Thyroid gland (tissue), 4 donors: Measurements from ENCODE around the gene PLXNA1. TPM values are rescaled to one million over a fixed set of nuclear protein-coding genes. Genes with fewer than 3 reads are reported as not detected.

Source experiments
- DNase-seq, 2 donors: peaks; one replicate each; pipeline ENCODE4 v3.0.0-alpha.2; 2019
- H3K27ac ChIP-seq, 3 donors: fragments of 200-600 bp; sonication (generic); 1 replicate in 2 of 3; 2 replicates in 1 of 3; pipeline ENCODE4 v1.5.1; 2016 to 2019; ENCODE audit warnings: mild to moderate bottlenecking in 1 of 3, moderate library complexity in 1 of 3
- H3K27me3 ChIP-seq: fragments of 200-600 bp; sonication (generic); one replicate; pipeline ENCODE4 v1.5.1; 2019
- H3K36me3 ChIP-seq, 2 donors: fragments of 200-600 bp; sonication (generic); one replicate each; pipeline ENCODE4 v1.5.1; 2016 to 2019
- H3K4me1 ChIP-seq, 2 donors: fragments of 200-600 bp; sonication (generic); one replicate each; pipeline ENCODE4 v1.5.1; 2017 to 2019
- H3K4me3 ChIP-seq, 3 donors: fragments of 200-600 bp; sonication (generic); replicated peaks in 1 of 3; 1 replicate in 2 of 3; 2 replicates in 1 of 3; pipeline ENCODE4 v1.5.1; 2016; ENCODE audit warnings: mild to moderate bottlenecking in 1 of 3
- H3K9me3 ChIP-seq: fragments of 200-600 bp; sonication (generic); one replicate; pipeline ENCODE4 v1.5.1; 2017
- POLR2A ChIP-seq, 2 donors: fragments of 450-650 bp; IDR thresholded peaks; one replicate each; pipeline ENCODE4 v1.6.1; 2017; ENCODE audit warnings: antibody characterized with exemption in 2 of 2, mild to moderate bottlenecking in 2 of 2, moderate library complexity in 1 of 2
- WGBS, 2 donors: methylation state at CpG; one replicate each; pipeline ENCODE4 v1.1.5; 2017; 5-methylcytosine and 5-hydroxymethylcytosine counted together
- intact Hi-C: fragments of 100-400 bp; cut with DNase I; formaldehyde crosslinking; loops from one replicate; pipeline ENCODE4 v1.15.1; 2023
- total RNA-seq, 4 donors: library from RNA; depleted of rRNA; stranded (reverse); fragments of >200 nt; gene quantifications; one replicate each; pipeline ENCODE4 v1.2.3, GENCODE V29; 2016
- TF ChIP-seq, protein P1 (sequence below), 6 experiments: fragments of 200-600 bp in 3 of 6; fragments of 450-650 bp in 3 of 6; sonication (generic) in 3 of 6; IDR thresholded peaks; one replicate each; pipeline ENCODE4 v1.5.1; 2016 to 2019; ENCODE audit warnings: antibody characterized with exemption in 6 of 6, mild to moderate bottlenecking in 2 of 6, inconsistent platforms in 1 of 6, moderate library complexity in 1 of 6

PLXNA1 gene
- total RNA-seq, 4 donors from 2014 or later: 16.0 to 28.0 (median 22.8) TPM

DNA sequence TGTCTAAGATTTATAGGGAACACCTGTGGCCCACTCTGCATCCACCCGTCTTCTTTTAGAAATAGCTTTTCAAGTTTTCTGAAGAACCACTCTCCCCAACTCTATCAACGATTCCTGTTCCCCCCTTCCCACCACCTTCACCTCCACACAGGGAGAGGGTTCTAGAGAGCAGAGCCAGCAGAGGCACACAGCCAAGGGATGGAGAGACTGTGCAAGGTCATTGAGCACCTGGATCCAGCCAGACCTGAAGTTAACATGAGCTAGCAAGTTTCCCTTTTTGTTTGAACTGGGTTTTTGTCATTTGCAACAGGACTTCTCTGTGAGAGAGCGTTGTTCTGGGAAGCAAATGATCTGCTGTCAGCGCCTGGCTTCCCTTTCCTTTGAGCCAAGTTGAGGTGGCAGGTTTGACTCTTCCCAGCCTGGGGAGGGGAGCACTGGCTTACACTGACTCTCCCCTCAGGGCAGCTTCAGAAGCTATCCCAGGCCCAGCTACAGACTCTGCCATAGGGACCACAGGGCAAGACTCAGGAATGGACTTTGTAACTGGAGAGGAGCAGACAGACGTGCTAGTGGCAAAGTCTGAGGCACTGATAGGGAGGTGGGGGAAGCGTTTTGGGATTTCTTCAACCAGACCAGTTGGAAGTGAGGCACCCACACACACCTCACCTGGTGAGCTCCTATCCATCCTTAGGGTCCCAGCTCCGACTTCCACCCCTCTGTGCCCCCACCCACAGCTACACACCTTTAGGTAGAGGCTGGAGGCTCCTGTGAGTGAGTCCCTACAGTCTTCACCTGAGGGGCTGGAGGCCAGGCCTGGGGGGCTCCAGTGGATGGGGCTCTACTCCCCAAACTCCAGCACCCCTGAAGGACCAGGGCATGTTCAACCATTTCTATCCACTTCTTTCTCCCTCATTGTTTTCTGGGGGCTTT lies 19.4 kb upstream of the PLXNA1 start:
- WGBS, 2 donors: 95 to 96% methylated on average over 5 to 7 of the region's 7 CpGs
- Histone ChIP-seq H3K36me3 (no peaks in the 10 kb centered on the region), H3K9me3 (no peaks in the 10 kb centered on the region), H3K27ac (no peak overlapping the region), H3K4me1 (peaks cover 0 to 22% of the 10 kb centered on the region in 2 donors), H3K27me3 (no peaks in the 10 kb centered on the region), H3K4me3 (no peak overlapping the region)
- no peak for DNase-seq
- intact Hi-C loops: no loop called here
- TF ChIP-seq, protein P1, sequence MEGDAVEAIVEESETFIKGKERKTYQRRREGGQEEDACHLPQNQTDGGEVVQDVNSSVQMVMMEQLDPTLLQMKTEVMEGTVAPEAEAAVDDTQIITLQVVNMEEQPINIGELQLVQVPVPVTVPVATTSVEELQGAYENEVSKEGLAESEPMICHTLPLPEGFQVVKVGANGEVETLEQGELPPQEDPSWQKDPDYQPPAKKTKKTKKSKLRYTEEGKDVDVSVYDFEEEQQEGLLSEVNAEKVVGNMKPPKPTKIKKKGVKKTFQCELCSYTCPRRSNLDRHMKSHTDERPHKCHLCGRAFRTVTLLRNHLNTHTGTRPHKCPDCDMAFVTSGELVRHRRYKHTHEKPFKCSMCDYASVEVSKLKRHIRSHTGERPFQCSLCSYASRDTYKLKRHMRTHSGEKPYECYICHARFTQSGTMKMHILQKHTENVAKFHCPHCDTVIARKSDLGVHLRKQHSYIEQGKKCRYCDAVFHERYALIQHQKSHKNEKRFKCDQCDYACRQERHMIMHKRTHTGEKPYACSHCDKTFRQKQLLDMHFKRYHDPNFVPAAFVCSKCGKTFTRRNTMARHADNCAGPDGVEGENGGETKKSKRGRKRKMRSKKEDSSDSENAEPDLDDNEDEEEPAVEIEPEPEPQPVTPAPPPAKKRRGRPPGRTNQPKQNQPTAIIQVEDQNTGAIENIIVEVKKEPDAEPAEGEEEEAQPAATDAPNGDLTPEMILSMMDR (IDR thresholded peaks at IDR 0.05): no peak
- TF ChIP-seq POLR2A (IDR thresholded peaks at IDR 0.05): no peak

DNA sequence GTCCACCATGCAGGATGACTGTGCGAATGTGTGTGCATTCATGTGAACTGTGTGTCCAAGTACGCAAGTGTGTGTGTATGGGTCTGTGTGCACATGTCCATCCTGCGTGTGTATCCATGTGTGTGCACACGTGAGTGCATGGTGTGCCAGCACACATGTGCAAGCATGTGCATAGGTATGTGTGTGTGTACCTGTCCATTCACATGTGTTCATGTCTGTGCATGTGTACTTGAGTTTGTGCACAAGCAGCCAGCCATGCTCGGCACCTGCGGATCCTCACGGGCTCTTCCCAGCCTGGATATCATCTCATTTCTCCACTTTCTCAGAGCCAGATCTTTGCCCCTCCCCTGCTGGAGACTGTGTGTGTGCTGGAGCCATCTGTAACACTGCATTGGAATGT lies 18.7 kb upstream of the PLXNA1 start:
- Histone ChIP-seq H3K36me3 (no peaks in the 10 kb centered on the region), H3K27me3 (no peaks in the 10 kb centered on the region), H3K4me3 (no peak overlapping the region), H3K27ac (no peak overlapping the region), H3K9me3 (no peaks in the 10 kb centered on the region), H3K4me1 (peaks cover 0 to 22% of the 10 kb centered on the region in 2 donors)
- WGBS, 2 donors: 79 to 81% methylated on average over 7 of the region's 7 CpGs
- no peak for DNase-seq
- TF ChIP-seq, protein P1 (IDR thresholded peaks at IDR 0.05): no peak
- no peak for TF ChIP-seq POLR2A (IDR thresholded peaks at IDR 0.05)
- intact Hi-C loops: no loop called here

DNA sequence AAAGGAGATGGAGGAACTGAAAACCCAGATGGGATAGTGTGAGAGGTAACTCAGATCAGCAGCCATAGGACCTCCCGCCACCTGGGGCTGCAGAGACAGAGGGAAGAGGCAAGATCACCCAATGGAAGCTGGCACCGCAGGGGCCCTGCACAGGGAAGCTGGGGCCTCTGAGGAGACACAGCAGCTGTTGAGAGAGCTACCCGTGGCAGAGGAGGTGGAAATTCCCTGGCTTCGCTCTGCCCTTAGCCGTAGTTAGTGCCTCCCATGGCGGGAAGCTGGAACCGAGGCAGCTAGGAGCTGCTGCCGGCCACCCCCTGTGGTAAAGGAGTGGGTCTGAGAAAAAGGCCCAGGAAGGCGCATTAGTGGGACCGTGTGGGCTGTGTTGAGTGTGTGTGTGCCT lies 18.0 kb upstream of the PLXNA1 start:
- Histone ChIP-seq H3K36me3 (no peaks in the 10 kb centered on the region), H3K27ac (no peak overlapping the region), H3K4me1 (peaks cover 0 to 22% of the 10 kb centered on the region in 2 donors), H3K27me3 (no peaks in the 10 kb centered on the region), H3K9me3 (no peaks in the 10 kb centered on the region), H3K4me3 (no peak overlapping the region)
- no peak for DNase-seq
- TF ChIP-seq, protein P1 (IDR thresholded peaks at IDR 0.05): no peak
- WGBS, 2 donors: 83 to 94% methylated on average over 8 to 10 of the region's 10 CpGs
- intact Hi-C loops: no loop called here

DNA sequence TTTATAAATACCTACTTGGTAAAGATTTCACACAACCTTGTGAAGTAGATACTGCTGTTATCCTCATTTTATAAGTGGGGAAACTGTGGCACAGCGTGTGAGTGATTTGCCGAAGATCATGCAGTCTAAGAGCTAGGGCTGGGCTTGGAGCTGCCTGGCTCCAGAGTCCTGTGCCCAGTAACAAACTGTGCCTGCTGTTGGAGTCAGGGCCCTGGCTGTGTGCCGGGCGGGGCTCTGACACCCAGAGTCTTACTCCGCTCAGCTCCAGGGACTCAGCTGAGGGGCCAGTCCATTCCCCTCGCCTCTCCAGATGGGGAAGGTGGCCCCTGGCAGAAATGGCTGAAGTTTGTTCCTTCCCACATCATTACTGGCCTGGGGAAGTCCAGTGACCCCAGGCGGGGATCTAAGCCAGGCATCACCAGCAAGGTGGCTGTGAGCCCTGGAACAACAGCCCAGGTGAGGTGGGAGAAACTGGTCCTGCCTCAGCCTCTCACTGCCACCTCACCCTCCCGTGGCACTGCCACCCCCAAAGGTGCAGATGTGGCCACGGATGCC lies 17.3 kb upstream of the PLXNA1 start:
- H3K36me3 ChIP-seq: no peaks in the 10 kb centered on the region
- no peak overlapping the region for H3K27ac ChIP-seq
- no peak for TF ChIP-seq POLR2A (IDR thresholded peaks at IDR 0.05)
- TF ChIP-seq, protein P1 (IDR thresholded peaks at IDR 0.05): no peak
- no peak overlapping the region for H3K4me3 ChIP-seq
- DNase-seq: no peak
- intact Hi-C loops: no loop called here
- no peaks in the 10 kb centered on the region for H3K9me3 ChIP-seq
- no peaks in the 10 kb centered on the region for H3K27me3 ChIP-seq
- 87 to 97% methylated on average over 8 to 9 of the region's 9 CpGs for WGBS, 2 donors
- H3K4me1 ChIP-seq: peaks cover 0 to 17% of the 10 kb centered on the region in 2 donors

DNA sequence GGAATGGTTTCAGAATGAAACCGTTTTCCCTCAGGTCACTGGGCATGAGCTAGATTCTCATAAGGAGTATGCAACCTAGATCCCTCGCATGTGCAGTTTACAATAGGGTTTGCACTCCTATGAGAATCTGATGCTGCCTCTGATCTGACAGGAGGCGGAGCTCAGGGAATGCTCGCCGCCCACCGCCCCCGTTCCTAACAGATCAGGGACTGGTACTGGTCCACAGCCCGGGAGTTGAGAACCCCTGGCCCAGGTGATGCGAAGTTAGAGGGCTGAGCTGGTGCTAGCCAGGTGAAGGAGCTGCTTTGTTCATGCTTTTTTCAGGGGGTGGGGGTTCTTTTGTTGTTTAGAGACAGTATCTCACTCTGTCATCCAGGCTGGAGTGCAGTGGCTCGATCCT lies 15.5 kb upstream of the PLXNA1 start:
- H3K9me3 ChIP-seq: no peaks in the 10 kb centered on the region
- WGBS, 2 donors: 83 to 84% methylated on average over 6 to 10 of the region's 10 CpGs
- peaks cover 0 to 8% of the 10 kb centered on the region in 2 donors for H3K4me1 ChIP-seq
- no peaks in the 10 kb centered on the region for H3K27me3 ChIP-seq
- DNase-seq: no peak
- no peak overlapping the region for H3K4me3 ChIP-seq
- TF ChIP-seq, protein P1 (IDR thresholded peaks at IDR 0.05): no peak
- TF ChIP-seq POLR2A (IDR thresholded peaks at IDR 0.05): no peak
- H3K36me3 ChIP-seq: no peaks in the 10 kb centered on the region
- intact Hi-C loops: no loop called here
- H3K27ac ChIP-seq: no peak overlapping the region
